ENCODE measurements around the gene SLC47A2. TPM values are rescaled to one million over a fixed set of nuclear protein-coding genes. Genes with fewer than 3 reads are reported as not detected.

SLC47A2 gene
- total and polyA plus RNA-seq, 8 donors: not detected

DNA sequence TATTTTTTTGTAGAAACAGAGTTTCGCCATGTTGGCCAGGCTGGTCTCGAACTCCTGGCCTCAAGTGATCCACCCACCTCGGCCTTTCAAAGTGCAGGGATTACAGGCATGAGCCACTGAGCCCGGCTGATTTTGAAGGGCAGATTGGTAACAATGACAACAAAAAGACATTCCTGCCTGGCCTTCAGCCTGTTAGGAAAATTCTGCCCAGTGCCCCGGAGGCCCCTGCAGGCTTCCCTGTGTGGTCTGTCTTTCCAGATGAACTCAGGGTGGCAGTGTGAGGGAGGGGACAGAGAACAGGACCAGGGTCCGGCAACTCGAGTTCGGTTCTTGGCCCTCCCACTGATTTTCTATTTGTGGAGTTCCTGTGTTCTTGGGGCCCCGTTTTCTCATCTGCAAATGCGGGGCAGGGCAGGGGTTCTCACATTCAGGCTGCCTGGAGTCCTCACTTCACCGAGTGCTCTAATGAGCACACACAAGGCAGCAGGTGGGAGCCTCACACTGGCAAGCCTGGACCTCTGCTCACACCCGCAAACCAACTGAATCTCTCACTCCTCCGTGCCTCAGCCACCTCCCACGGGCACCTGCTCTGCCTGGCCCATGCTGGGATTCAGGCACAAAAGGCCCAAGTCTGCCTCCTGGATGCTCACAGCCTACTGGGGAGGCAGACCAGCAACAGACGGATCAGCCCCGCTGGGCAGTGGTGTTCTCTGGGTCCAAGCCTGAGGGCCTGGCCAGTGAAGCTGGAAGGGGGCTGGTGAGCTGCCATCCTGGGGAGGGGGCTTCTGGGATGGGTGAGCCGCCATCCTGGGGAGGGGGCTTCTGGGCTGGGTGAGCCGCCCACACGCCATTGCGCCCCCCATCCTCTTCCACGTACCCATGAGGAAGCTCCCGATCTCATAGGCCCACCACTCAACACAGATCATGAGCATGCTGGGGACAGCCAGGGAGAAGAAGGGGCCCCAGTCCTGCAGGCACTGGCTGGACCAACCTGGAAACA is 10.3 kb downstream of the SLC47A2 start:
- ATAC-seq (no peak), DNase-seq (peak in 1 of 6 donors; percentile 52), FAIRE-seq (no peak)
- TF ChIP-seq, protein P1, sequence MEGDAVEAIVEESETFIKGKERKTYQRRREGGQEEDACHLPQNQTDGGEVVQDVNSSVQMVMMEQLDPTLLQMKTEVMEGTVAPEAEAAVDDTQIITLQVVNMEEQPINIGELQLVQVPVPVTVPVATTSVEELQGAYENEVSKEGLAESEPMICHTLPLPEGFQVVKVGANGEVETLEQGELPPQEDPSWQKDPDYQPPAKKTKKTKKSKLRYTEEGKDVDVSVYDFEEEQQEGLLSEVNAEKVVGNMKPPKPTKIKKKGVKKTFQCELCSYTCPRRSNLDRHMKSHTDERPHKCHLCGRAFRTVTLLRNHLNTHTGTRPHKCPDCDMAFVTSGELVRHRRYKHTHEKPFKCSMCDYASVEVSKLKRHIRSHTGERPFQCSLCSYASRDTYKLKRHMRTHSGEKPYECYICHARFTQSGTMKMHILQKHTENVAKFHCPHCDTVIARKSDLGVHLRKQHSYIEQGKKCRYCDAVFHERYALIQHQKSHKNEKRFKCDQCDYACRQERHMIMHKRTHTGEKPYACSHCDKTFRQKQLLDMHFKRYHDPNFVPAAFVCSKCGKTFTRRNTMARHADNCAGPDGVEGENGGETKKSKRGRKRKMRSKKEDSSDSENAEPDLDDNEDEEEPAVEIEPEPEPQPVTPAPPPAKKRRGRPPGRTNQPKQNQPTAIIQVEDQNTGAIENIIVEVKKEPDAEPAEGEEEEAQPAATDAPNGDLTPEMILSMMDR (IDR thresholded peaks at IDR 0.05): no peak
- Histone ChIP-seq H3K27ac (no peak overlapping the region), H3K4me1 (no peaks in the 10 kb centered on the region), H3K36me3 (no peaks in the 10 kb centered on the region), H3K4me3 (no peak overlapping the region), H3K27me3 (no peaks in the 10 kb centered on the region), H3K9me3 (no peaks in the 10 kb centered on the region)
- 80 to 92% methylated on average over 22 of the region's 22 CpGs for WGBS, 2 donors
- intact Hi-C loops (cut with DNase I): no loop called here

DNA sequence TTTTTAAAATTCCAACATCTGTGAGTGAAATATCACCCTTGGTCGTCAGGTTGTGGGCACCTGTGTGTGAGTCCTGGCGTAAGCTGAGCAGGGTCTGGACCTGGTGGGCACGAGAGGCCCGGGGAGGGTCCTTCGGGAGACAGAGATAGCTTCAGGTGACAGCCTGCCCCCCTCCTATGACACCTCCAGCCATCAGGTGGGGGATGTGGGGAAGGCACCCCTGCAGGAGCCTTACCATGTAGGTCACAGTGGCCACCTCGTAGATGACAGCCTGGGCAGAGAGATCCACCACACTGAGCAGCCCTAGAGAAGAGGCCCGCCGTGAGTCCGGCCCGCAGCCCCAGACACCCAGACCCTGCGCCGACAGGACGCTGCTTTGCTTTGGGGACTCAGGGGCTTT is 11.2 kb downstream of the SLC47A2 start:
- no peaks in the 10 kb centered on the region for H3K36me3 ChIP-seq
- H3K4me3 ChIP-seq: no peak overlapping the region
- TF ChIP-seq, protein P1 (IDR thresholded peaks at IDR 0.05): no peak
- DNase-seq (no peak), FAIRE-seq (no peak), ATAC-seq (no peak)
- 80 to 83% methylated on average over 13 of the region's 13 CpGs for WGBS, 2 donors
- H3K27ac ChIP-seq: no peak overlapping the region
- H3K9me3 ChIP-seq: no peaks in the 10 kb centered on the region
- no peaks in the 10 kb centered on the region for H3K4me1 ChIP-seq
- intact Hi-C loops (cut with DNase I): no loop called here
- no peaks in the 10 kb centered on the region for H3K27me3 ChIP-seq

DNA sequence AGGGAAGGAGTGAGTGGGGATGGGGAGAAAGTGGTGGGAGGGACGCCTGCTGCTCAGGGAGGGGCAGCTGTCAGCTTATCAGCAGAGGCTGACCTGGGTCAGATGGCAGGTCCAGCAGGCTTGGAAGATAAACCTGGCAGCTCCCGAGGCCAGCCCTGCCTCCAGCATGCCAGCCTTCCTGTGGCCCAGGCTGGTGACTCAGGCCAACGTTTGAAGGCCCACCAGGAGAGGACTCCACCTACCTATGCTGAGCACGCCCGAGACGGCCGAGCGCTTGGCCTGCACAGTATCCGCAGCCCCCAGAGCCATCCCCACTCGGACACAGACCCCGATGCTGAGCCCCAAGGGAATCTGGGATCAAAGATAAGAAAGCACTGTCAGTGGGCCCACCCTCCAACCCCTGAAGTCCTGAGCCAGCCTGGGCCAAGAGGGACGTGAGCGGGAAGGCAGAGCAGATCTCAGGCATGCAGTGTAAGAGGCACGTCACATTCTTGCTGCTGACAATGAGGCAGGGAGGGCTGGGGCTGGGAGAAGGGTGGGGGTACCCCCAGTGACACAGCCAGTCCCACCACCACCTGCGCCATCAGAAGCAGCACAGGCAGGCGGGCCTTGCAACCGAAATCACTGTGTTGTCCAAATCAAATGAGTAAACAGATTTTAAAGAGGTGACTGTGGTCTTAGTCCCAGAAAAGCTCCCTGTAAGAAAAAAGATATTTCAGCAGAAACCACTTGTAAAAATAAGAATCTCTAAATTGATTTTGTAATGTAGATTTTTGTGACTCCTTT is 12.4 kb downstream of the SLC47A2 start:
- Histone ChIP-seq H3K4me3 (no peak overlapping the region), H3K36me3 (no peaks in the 10 kb centered on the region), H3K27me3 (no peaks in the 10 kb centered on the region), H3K9me3 (no peaks in the 10 kb centered on the region), H3K27ac (no peak overlapping the region), H3K4me1 (no peaks in the 10 kb centered on the region)
- FAIRE-seq: no peak
- WGBS, 2 donors: 65 to 68% methylated on average over 17 of the region's 17 CpGs
- intact Hi-C loops (cut with DNase I): no loop called here
- TF ChIP-seq, protein P1 (IDR thresholded peaks at IDR 0.05): no peak
- DNase-seq: peak in 2 of 6 donors; percentile 41 to 58
- ATAC-seq: peak; percentile 40 to 93 (median 70)

DNA sequence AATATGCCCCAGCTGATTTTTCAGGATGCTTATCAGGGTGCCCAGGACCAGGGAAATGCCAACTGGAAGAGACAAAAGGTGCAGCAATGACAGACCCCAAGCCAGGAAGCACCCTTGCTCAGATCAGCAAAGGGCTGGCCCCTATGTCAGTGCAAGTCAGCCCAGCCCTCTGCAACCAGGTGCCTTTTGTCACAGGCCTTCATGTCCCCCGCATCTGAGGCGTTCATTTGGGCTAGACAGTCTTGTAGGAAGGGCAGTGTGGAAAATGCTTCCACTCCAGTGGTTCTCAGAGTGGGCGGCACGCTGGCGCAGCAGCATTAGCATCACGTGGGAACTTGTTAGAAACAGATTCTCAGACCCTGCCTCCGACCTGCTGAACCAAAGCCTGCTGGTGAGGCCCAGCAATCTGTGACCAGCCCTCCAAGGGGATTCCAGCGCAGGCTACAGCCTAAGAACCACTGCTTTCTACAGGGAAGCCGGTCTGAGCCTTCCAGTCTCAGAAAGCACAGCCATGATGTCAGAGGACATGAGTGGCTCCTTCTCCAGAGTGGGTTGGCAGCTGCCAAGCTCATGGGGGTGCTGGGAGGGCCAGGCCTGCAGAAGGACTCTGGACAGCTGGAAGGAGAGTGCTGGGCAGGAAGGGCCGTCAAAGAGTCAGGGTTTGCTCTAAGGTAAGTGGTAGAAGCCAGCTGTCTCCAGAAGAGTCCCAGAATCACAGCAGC is 13.1 kb downstream of the SLC47A2 start:
- no peak overlapping the region for H3K27ac ChIP-seq
- no peak for DNase-seq
- TF ChIP-seq, protein P1 (IDR thresholded peaks at IDR 0.05): no peak
- H3K4me3 ChIP-seq: no peak overlapping the region
- H3K36me3 ChIP-seq: no peaks in the 10 kb centered on the region
- H3K4me1 ChIP-seq: no peaks in the 10 kb centered on the region
- no peaks in the 10 kb centered on the region for H3K9me3 ChIP-seq
- no peak for FAIRE-seq
- intact Hi-C loops (cut with DNase I): no loop called here
- WGBS, 2 donors: 73 to 81% methylated on average over 10 of the region's 10 CpGs
- peak in 1 of 4 donors; percentile 7 for ATAC-seq
- H3K27me3 ChIP-seq: no peaks in the 10 kb centered on the region

Data from pancreas (tissue), 10 donors.